Measurements from ENCODE around the gene GAL.

Gene GAL

GRCh38 chr11:68658661-68659060 lies 25.7 kb upstream of the GAL start:
- no peak for DNase-seq (ENCODE audit: low read depth in 1 of 2, low spot score in 1 of 2)

- DNase-seq (ENCODE audit: low read depth in 1 of 2, low spot score in 1 of 2): no peak
Measured at GRCh38 chr11:68659158-68659921, 25.0 kb upstream of the GAL start.

- no peak for DNase-seq (ENCODE audit: low read depth in 1 of 2, low spot score in 1 of 2)
Measured at GRCh38 chr11:68660066-68660810, 24.1 kb upstream of the GAL start.

- DNase-seq (ENCODE audit: low read depth in 1 of 2, low spot score in 1 of 2): no peak
Measured at GRCh38 chr11:68661014-68661413, 23.3 kb upstream of the GAL start.

GRCh38 chr11:68661697-68662603 lies 22.4 kb upstream of the GAL start:
- no peak for DNase-seq (ENCODE audit: low read depth in 1 of 2, low spot score in 1 of 2)

- no peak for DNase-seq (ENCODE audit: low read depth in 1 of 2, low spot score in 1 of 2)
Measured at GRCh38 chr11:68663482-68664010, 20.8 kb upstream of the GAL start.

- no peak for DNase-seq (ENCODE audit: low read depth in 1 of 2, low spot score in 1 of 2)
Measured at GRCh38 chr11:68664141-68664540, 20.2 kb upstream of the GAL start.

- DNase-seq (ENCODE audit: low read depth in 1 of 2, low spot score in 1 of 2): no peak
Measured at GRCh38 chr11:68664906-68665305, 19.4 kb upstream of the GAL start.

- no peak for DNase-seq (ENCODE audit: low read depth in 1 of 2, low spot score in 1 of 2)
Measured at GRCh38 chr11:68665436-68665835, 18.9 kb upstream of the GAL start.

- no peak for DNase-seq (ENCODE audit: low read depth in 1 of 2, low spot score in 1 of 2)
Measured at GRCh38 chr11:68666849-68667248, 17.5 kb upstream of the GAL start.

- DNase-seq (ENCODE audit: low read depth in 1 of 2, low spot score in 1 of 2): no peak
Measured at GRCh38 chr11:68667511-68668500, 16.5 kb upstream of the GAL start.

GRCh38 chr11:68669301-68670090 lies 14.8 kb upstream of the GAL start:
- no peak for DNase-seq (ENCODE audit: low read depth in 1 of 2, low spot score in 1 of 2)

- no peak for DNase-seq (ENCODE audit: low read depth in 1 of 2, low spot score in 1 of 2)
Measured at GRCh38 chr11:68670208-68670992, 13.9 kb upstream of the GAL start.

GRCh38 chr11:68673306-68673945 lies 10.9 kb upstream of the GAL start:
- DNase-seq (ENCODE audit: low read depth in 1 of 2, low spot score in 1 of 2): no peak

- DNase-seq (ENCODE audit: low read depth in 1 of 2, low spot score in 1 of 2): no peak
Measured at GRCh38 chr11:68673991-68674390, 10.4 kb upstream of the GAL start.

- DNase-seq (ENCODE audit: low read depth in 1 of 2, low spot score in 1 of 2): no peak
Measured at GRCh38 chr11:68674461-68674860, 9.9 kb upstream of the GAL start.

GRCh38 chr11:68677432-68677831 lies 6.9 kb upstream of the GAL start:
- no peak for DNase-seq (ENCODE audit: low read depth in 1 of 2, low spot score in 1 of 2)

- DNase-seq (ENCODE audit: low read depth in 1 of 2, low spot score in 1 of 2): no peak
Measured at GRCh38 chr11:68678031-68678441, 6.3 kb upstream of the GAL start.

Data from activated CD4-positive, alpha-beta T cell treated with anti-CD3 and anti-CD28 coated beads, Interleukin-2, amount 50 U/mL, for 24 hours (primary cell).